Measurements from ENCODE around the gene HMG20A.

The HMG20A gene

DNA sequence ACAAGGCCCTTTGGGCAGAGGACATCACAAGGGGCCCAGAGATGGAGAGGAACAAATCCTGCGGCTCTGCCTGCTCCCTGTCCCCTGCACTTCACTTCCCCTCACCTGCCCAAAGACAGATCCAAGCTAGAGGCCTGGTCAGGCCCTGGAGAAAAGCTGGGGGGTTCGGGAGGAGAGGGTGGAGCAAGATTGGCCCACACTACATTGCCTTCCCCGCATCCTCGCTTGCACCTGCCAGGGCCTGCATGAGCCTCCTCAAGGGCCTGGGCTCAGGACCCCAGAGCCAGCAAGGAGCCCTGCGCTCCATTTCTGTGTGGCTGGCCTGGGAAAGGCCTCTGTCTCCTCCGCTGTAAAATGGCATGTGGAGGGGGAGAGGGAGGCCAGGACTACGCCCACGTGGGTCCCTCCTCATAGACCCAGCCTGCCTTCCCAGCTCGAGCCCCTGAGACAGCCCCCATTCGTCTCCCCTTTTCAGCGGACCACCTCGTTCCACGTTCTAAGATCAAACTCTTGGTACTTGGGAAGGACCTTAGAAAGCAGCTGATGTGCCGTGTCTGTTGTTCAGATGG lies 106.0 kb downstream of the HMG20A start:
- no peak for DNase-seq

DNA sequence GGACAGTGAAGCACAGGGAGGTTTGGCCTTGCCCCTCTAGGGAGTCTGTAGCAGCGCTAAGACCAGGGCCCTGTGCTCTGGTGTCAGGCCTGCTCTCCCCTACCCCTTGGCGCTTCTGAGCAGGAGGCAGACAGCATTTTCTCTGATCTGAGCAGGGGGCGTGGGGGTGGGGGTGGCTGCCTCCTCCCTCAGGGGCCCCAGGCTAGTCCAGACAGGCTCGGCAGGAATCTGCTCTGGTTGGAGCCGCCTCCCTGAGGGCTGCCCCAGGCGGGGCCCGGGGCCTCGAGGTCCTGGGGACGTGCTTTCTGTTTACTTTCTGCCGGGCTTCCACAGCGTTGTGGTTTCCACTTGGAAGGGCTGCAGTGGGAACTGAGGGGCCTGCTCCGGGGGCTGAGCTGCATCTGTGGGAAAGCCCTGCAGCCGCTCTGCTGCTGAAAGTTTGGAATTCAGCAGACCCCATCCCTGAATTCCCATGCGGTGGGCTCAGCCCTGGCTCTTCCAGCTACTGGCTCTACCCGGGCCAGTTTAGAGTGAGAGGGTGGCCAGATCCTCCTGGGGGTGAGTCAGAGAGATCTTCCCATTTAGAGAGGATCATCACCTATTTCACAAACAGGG lies 106.6 kb downstream of the HMG20A start:
- no peak for DNase-seq

DNA sequence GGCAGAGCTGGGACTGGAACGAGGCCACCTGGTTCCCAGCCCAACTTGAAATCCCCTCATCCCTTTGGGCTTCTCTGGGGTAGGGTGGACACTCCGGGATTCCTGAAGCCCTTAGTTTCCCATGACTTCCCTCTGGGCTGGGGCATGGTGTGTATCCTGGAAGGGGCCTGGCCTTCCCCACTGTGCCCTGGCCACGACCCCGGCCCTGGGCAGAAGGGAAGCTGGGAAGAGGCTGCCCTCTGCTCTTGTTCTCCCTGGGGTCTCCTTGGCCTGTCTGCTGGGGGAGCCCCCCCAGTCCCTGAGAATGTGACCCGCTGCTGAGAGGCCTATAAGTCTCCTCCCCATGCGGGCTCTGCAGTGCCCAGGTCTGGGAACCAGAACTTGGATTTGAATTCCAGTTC lies 107.1 kb downstream of the HMG20A start:
- DNase-seq: no peak

DNA sequence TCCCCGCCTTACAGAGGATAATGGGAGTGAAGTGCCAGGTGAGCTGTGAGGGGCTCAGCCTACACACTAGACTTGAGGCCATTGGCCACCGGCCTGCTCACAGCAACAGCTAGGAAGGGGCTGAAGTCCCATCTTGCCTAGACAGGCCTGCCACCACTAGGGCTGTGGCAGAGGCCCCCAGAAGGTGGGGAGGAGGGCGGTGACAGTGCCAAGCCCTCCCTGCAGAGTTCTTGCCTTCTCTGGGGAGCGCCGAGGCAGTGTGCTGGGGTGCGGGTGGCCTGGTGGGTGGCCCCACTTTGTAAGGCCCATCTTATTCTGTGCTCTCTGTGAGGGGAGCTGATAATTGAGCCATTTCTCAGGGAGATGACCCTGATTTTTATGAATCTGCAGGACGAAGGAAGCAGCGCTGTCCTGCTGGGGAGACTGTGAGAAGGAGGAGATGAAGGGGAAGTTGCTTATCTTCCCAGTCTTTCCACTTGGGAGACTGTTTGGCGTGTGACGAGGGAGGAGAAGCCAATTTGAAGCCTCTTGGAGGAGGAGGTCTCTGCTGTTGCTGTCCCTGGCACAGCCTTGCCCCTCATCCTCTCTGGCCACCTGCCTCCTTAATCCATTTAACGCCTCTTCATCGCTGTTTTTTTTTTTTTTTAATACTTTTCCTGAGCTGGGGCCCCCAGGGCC lies 107.7 kb downstream of the HMG20A start:
- DNase-seq: no peak

DNA sequence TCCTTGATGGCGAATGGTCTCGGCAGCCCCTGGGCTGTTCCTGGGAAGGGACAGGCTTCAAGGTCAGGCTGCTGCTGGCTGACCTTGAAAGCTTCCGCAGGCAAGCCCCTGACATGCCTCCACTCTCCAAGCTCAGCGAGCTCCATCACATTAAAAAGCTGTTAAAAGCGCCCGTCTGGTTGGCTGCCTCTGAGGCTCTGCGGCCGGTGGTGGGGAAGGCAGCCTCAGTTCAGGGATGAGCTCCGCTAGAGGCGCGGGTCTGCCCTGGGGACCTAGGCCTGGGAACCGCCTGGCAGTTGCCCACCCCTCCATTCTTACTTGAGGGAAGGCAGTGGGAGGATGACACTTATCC lies 108.3 kb downstream of the HMG20A start:
- DNase-seq: no peak

DNA sequence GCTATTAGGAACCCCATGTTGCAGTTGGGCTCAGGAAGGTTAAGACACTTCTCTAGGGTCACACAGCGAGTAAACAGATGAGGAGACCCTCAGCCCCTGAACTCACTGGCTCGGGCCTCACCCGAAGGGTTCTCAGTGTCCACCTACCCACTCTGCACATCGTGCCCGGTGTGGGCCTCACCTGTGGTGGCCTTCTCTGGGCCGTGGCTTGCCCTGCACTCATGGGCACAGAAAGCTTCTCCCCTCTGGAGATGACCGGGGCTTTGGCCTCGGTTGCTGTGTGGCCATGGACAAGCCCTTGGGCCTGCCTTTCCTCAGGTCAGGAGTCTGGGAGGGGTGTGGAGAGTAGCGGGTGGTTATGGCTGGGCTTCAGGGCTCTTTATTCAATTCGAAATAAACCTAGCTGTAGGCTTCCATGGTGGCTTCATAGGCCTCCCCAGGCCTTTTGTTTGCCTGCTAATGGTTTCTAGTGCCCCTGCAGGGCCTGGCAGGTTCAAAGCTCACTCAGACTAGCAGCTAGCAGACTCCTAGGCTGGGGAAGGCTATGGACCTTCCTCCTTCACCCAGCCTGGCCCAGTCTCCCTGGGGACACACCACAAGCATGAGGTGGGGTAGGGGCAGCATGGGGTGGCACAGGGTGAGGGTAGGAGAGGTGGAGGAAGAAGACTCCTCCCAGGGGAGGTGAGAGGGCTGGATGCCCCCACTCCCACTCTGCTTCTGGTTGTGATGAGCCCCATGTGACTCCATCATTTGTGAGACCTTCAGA lies 108.9 kb downstream of the HMG20A start:
- no peak for DNase-seq

DNA sequence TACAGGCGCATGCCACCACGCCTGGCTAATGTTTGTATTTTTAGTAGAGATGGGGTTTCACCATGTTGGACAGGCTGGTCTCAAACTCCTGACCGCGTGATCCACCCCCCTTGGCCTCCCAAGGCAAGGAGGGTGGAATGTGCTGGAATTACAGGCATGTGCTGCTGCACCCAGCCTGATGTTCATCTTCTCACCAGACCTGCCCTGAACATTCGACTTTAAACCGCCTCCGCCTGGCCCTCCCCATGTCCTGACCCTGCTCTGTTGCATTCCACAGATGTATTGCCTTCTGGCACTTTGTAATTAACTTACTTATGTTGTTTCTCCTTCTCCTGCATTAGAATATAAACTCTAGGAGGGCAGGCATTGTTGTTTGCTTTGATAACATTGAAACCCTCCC lies 109.9 kb downstream of the HMG20A start:
- DNase-seq: no peak

DNA sequence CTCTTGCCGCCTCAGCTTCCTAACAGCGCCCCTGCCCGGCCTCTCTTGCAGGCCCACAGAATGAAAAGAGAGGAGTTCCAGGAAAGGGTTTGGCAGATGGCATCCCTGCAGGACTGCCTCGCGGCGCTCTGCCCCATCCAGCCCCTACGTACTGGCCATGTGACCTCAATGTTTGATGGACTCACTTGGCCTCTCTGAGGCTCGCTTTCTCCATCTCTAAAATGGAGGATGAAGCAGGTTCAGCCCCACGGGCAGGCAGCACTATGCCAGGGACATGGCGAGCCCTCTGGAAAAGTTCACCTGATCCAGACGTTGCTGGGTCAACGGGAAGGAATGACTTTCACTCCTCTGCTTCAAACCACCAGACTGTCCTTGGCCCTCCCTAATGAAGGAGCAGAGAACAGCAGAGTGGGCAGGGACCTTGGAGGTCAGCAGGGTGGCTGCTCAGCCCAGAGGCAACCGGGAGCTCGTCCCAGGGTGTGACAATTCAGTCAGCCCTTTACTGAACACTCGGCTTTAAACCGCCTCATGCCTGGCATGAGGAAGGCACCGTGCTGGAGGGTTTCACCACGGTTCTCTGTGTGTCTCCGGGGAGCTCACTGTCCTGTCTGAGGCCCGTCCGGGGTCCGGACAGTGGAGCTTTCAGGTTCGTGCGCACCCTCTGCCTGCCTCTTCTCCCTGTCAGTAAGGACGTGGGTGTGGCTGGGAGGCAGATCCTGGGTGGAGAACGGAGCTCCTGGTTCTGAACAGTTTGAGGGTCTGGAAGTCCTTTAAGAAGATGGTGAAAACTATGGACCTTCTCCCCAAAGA lies 110.7 kb downstream of the HMG20A start:
- no peak for DNase-seq

DNA sequence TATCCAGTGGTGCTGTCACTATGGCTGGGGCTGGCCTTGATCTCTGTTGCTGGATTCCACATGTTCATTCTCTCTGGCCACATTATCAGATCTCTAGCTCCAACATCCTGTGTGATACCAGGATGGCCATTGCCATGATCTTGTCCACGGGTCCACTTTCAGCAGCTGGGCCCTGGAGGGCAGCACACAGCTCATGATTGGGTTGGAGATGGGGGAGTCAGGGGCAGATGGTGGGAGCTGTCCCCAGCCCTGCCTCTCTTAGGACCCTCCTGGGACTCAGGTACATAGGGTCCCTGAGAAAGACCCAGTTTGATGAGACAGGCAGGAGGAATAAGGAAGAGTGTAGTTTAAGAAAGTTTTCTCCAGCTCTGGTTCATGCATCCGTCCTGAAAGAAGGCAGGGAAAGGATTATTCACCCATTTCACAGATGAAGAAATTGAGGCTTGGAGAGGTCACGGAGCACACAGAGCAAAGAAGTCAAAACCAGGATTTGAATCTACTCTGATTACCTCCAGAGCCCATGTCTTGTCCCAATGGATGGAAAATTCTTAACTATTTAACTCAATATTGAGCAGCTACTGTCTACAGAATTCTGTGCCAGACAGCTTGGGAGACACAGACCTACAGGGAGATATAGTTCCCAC lies 111.5 kb downstream of the HMG20A start:
- no peak for DNase-seq

DNA sequence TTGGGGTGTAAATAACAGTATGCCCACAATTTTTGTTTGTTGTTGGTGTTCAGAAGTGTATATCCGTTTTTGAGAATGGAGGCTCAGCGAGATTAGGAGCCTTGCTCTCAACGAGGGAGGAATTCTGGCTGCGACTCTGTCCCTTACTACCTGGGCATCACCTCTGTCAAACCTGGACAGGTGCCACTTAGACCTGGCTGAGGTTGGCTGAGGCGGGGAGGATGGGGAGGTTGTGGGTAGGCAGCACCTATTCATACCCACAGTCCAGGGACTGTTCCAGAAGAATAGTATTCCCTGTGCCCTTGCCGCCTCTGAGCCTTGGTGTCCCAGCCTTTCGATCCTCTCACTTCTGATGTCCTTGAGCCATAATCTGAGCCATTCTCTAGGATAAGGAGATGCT lies 112.2 kb downstream of the HMG20A start:
- DNase-seq: no peak

DNA sequence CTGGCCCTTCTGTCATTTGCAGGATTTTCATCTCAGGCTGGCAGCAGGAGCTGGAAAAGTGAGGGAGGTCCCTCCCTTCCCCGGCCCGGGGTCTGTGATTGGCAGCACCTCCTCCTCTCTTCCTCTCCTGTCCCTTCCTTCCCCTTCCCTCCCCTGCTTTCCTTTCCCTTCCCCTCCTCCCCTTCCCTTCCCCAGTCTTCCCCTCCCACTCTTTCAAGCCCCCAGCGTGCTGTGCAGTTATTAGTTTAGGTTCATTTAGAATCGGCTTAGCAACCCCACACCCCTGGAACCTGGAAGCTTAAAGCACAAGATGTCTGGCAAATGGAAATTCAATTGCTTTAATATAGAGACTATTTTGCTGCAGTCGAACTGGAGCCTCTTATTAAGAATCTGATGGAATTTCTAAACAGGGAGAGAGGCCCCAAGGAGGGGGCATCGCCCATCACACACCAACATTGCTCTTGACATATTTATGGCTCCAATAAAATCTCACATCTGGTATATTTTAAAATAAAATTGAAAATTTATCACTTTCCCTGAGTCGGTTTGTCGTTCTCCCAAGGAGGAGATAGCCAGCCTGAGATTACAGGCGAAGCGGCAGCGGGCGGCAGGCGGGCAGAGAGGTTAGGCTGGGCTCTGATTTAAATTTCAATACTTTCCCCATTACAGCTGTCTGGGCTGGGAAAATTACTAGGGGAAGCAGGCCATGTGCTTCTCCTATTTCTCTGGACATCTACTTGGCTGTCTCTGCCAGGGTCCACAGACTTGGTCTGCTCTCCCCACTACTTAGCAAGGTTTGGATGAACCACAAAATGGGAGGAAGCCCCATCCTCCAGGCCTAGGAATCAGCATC lies 113.1 kb downstream of the HMG20A start:
- DNase-seq: no peak
